IMR-90 (cell line): ENCODE data around the gene DNMT3A. TPM values are rescaled to one million over a fixed set of nuclear protein-coding genes. Genes with fewer than 3 reads are reported as not detected.

Source experiments
- ATAC-seq: fragments of 200-7000 bp; cut with Tn5 transposase; 2 replicates; pipeline ENCODE4 v1.9.1; 2020; ENCODE audit warnings: low read depth, mild to moderate bottlenecking, moderate library complexity
- BruUV-seq: library from RNA; stranded (reverse); fragments of 400-500 nt; replicated peaks from 2 replicates; lab custom pipeline; 2021; lab: Mats Ljungman, UMichigan
- CTCF ChIA-PET: fragments of 300-600 bp; formaldehyde crosslinking; extraction: SDS; loops from one replicate; lab custom pipeline; 2021; ENCODE audit warnings: antibody characterized with exemption; lab: Yijun Ruan, JAX
- POLR2A ChIA-PET: fragments of 300-600 bp; sonication (Branson Sonifier 250); formaldehyde crosslinking; loops from one replicate; lab custom pipeline; 2022; ENCODE audit warnings: antibody characterized with exemption; ENCODE audit not compliant: unreplicated experiment; lab: Charles Lee
- DNase-seq: peaks from one replicate; pipeline ENCODE4 v3.0.0; 2013
- H2AFZ ChIP-seq: replicated peaks from 2 replicates; pipeline ENCODE3; 2013; ENCODE audit warnings: low read length, mild to moderate bottlenecking; ENCODE audit not compliant: poor library complexity
- H2AK5ac ChIP-seq: 2 replicates; pipeline ENCODE4 v1.6.1; 2013; ENCODE audit warnings: low read depth, low read length, inconsistent platforms
- H2AK9ac ChIP-seq: replicated peaks from 2 replicates; pipeline ENCODE3; 2013; ENCODE audit warnings: mild to moderate bottlenecking, low read depth, low read length, moderate library complexity; ENCODE audit not compliant: poor library complexity
- H2BK120ac ChIP-seq: 2 replicates; pipeline ENCODE4 v1.6.1; 2013; ENCODE audit warnings: low read depth, low read length, inconsistent platforms
- H2BK15ac ChIP-seq: 3 replicates; pipeline ENCODE4 v1.6.1; 2013; ENCODE audit warnings: low read depth, low read length, inconsistent platforms
- H2BK20ac ChIP-seq: 2 replicates; pipeline ENCODE4 v1.6.1; 2013; ENCODE audit warnings: low read depth, mild to moderate bottlenecking, inconsistent platforms, low read length, moderate library complexity
- H2BK5ac ChIP-seq: 2 replicates; pipeline ENCODE4 v1.6.1; 2013; ENCODE audit warnings: mild to moderate bottlenecking, low read depth, low read length, inconsistent platforms; ENCODE audit not compliant: poor library complexity, severe bottlenecking
- H3K14ac ChIP-seq: replicated peaks from 2 replicates; pipeline ENCODE4 v1.6.1; 2013; ENCODE audit warnings: low read depth, low read length, inconsistent platforms
- H3K18ac ChIP-seq: 2 replicates; pipeline ENCODE4 v1.6.1; 2013; ENCODE audit warnings: low read depth, low read length, control low read depth
- H3K23ac ChIP-seq: 2 replicates; pipeline ENCODE4 v1.6.1; 2013; ENCODE audit warnings: low read depth, low read length, inconsistent platforms
- H3K27ac ChIP-seq: 2 replicates; pipeline ENCODE4 v1.5.1; 2013; ENCODE audit warnings: mild to moderate bottlenecking, control low read depth, low read length; ENCODE audit not compliant: insufficient read depth
- H3K27me3 ChIP-seq: 2 replicates; pipeline ENCODE4 v1.6.1; 2013; ENCODE audit warnings: low read length; ENCODE audit not compliant: control insufficient read depth, insufficient read depth
- H3K36me3 ChIP-seq: 2 replicates; pipeline ENCODE4 v1.6.1; 2013; ENCODE audit warnings: low read length, mixed read lengths; ENCODE audit not compliant: control insufficient read depth, insufficient read depth
- H3K4ac ChIP-seq: 2 replicates; pipeline ENCODE4 v1.6.1; 2013; ENCODE audit warnings: low read depth, low read length, inconsistent platforms
- H3K4me1 ChIP-seq: 2 replicates; pipeline ENCODE4 v1.6.1; 2013; ENCODE audit warnings: low read length, mixed read lengths; ENCODE audit not compliant: control insufficient read depth, insufficient read depth
- H3K4me2 ChIP-seq: 2 replicates; pipeline ENCODE4 v1.6.1; 2013; ENCODE audit warnings: low read depth, mild to moderate bottlenecking, control low read depth, low read length, moderate library complexity
- H3K4me3 ChIP-seq: 2 replicates; pipeline ENCODE4 v1.5.1; 2013; ENCODE audit warnings: low read depth, mild to moderate bottlenecking, control low read depth, low read length, moderate library complexity; ENCODE audit not compliant: insufficient read depth
- H3K56ac ChIP-seq: 2 replicates; pipeline ENCODE4 v1.6.1; 2013; ENCODE audit warnings: low read length, inconsistent platforms; ENCODE audit not compliant: insufficient read depth; ENCODE audit errors: extremely low read depth
- H3K79me1 ChIP-seq, 2 experiments: 2 replicates each; pipeline ENCODE4 v1.6.1; 2013; ENCODE audit warnings: low read length in 2 of 2, inconsistent platforms in 1 of 2, low read depth in 1 of 2
- H3K9ac ChIP-seq: 2 replicates; pipeline ENCODE4 v1.6.1; 2013; ENCODE audit warnings: low read depth, low read length, control low read depth
- H3K9me1 ChIP-seq: 2 replicates; pipeline ENCODE4 v1.6.1; 2013; ENCODE audit warnings: low read length, inconsistent platforms; ENCODE audit not compliant: insufficient read depth
- H3K9me3 ChIP-seq: 2 replicates; pipeline ENCODE4 v1.6.1; 2013; ENCODE audit warnings: low read length; ENCODE audit not compliant: control insufficient read depth, insufficient read depth
- H4K20me1 ChIP-seq: 2 replicates; pipeline ENCODE4 v1.6.1; 2013; ENCODE audit warnings: low read length, inconsistent platforms; ENCODE audit not compliant: insufficient read depth
- H4K5ac ChIP-seq: 2 replicates; pipeline ENCODE4 v1.6.1; 2013; ENCODE audit warnings: mild to moderate bottlenecking, low read depth, low read length, control low read depth
- H4K8ac ChIP-seq, 2 experiments: 2 replicates each; pipeline ENCODE4 v1.6.1; 2013; ENCODE audit warnings: low read depth in 2 of 2, low read length in 2 of 2, control low read depth in 1 of 2, inconsistent platforms in 1 of 2
- H4K91ac ChIP-seq: 2 replicates; pipeline ENCODE4 v1.6.1; 2013; ENCODE audit warnings: low read depth, low read length, inconsistent platforms; ENCODE audit not compliant: insufficient read depth
- BHLHE40 ChIP-seq: fragments of 150-350 bp; IDR thresholded peaks from 2 replicates; pipeline ENCODE4 v1.6.1; 2016; ENCODE audit warnings: mild to moderate bottlenecking, low read depth, low read length
- CEBPB ChIP-seq: IDR thresholded peaks from 2 replicates; pipeline ENCODE4 v1.6.1; 2012; ENCODE audit warnings: low read depth, low read length, improper control_type of control experiment
- ELK1 ChIP-seq: fragments of 150-350 bp; IDR thresholded peaks from 2 replicates; pipeline ENCODE4 v1.6.1; 2016; ENCODE audit warnings: low read depth, mild to moderate bottlenecking, low read length, moderate library complexity, borderline replicate concordance
- FOS ChIP-seq: fragments of 150-350 bp; IDR thresholded peaks from 2 replicates; pipeline ENCODE4 v1.6.1; 2016; ENCODE audit warnings: low read depth, low read length
- MAFK ChIP-seq: IDR thresholded peaks from 2 replicates; pipeline ENCODE4 v1.6.1; 2012; ENCODE audit warnings: low read depth, low read length, improper control_type of control experiment
- MAZ ChIP-seq: IDR thresholded peaks from 2 replicates; pipeline ENCODE4 v1.6.1; 2012; ENCODE audit warnings: low read depth, mild to moderate bottlenecking, low read length, improper control_type of control experiment, moderate library complexity, borderline replicate concordance
- MXI1 ChIP-seq: IDR thresholded peaks from 2 replicates; pipeline ENCODE4 v1.6.1; 2012; ENCODE audit warnings: low read depth, mild to moderate bottlenecking, low read length, moderate library complexity, borderline replicate concordance
- NFE2L2 ChIP-seq: fragments of 150-350 bp; IDR thresholded peaks from 2 replicates; pipeline ENCODE4 v1.6.1; 2016; ENCODE audit warnings: low read depth, mild to moderate bottlenecking, low read length
- POLR2A ChIP-seq: IDR thresholded peaks from 2 replicates; pipeline ENCODE4 v1.6.1; 2012; ENCODE audit warnings: mild to moderate bottlenecking, low read depth, low read length
- RAD21 ChIP-seq: IDR thresholded peaks from 2 replicates; pipeline ENCODE4 v1.6.1; 2012; ENCODE audit warnings: low read length, improper control_type of control experiment
- RCOR1 ChIP-seq: IDR thresholded peaks from 2 replicates; pipeline ENCODE4 v1.6.1; 2012; ENCODE audit warnings: mild to moderate bottlenecking, low read length, improper control_type of control experiment; ENCODE audit not compliant: insufficient replicate concordance
- SMC3 ChIP-seq: fragments of 150-350 bp; IDR thresholded peaks from 2 replicates; pipeline ENCODE4 v1.6.1; 2016; ENCODE audit warnings: low read depth, mild to moderate bottlenecking, antibody characterized with exemption, low read length, moderate library complexity
- USF2 ChIP-seq: fragments of 150-350 bp; IDR thresholded peaks from 2 replicates; pipeline ENCODE4 v1.6.1; 2017; ENCODE audit warnings: mild to moderate bottlenecking, antibody characterized with exemption, low read length, low read depth
- WGBS, 2 experiments: methylation state at CpG; one replicate each; pipeline versions ENCODE4 v1.1.5 to v1.1.7; 2013; ENCODE audit warnings: missing lambda C conversion rate in 2 of 2; ENCODE audit not compliant: insufficient read length in 1 of 2; ENCODE audit errors: extremely low coverage in 2 of 2; 5-methylcytosine and 5-hydroxymethylcytosine counted together
- dilution Hi-C: fragments of 300-500 bp; cut with HindIII; formaldehyde crosslinking; loops from one replicate; pipeline ENCODE4 v1.14.3; 2018; ENCODE audit warnings: low sequenced_read_pairs; ENCODE audit not compliant: unreplicated experiment
- in situ Hi-C: fragments of 300-500 bp; cut with MboI; formaldehyde crosslinking; loops from 3 replicates; pipeline ENCODE4 v1.14.3; 2019; ENCODE audit warnings: low sequenced_read_pairs, inconsistent platforms, mixed read lengths
- intact Hi-C: fragments of 100-400 bp; cut with micrococcal nuclease; formaldehyde crosslinking; loops from 2 replicates; pipeline ENCODE4 v1.10.0; 2022
- polyA plus RNA-seq, 3 experiments: library from polyadenylated mRNA; depleted of rRNA; stranded (reverse); fragments of >200 nt; gene quantifications; 2 replicates each; pipeline ENCODE4 v1.2.3, GENCODE V29; 2012; ENCODE audit warnings: low replicate concordance in 1 of 3
- total RNA-seq: library from RNA; depleted of rRNA; stranded (reverse); fragments of >200 nt; gene quantifications from 2 replicates; pipeline ENCODE4 v1.2.3, GENCODE V29; 2012

The DNMT3A gene
- total and polyA plus RNA-seq, 2 of the 4 experiments (the other 2 are of a cell fraction): 4.4 to 9.7 TPM

GRCh38 chr2:25303633-25304236, 38.0 kb downstream of the DNMT3A start:
- H3K27me3 ChIP-seq: no peaks in the 10 kb centered on the region
- H3K56ac ChIP-seq: no peak overlapping the region
- no TSS peak for BruUV-seq
- TF ChIP-seq MXI1 (no peak), BHLHE40 (no peak), NFE2L2 (no peak), RAD21 (no peak), ELK1 (no peak), MAZ (no peak), CEBPB (no peak), FOS (no peak), USF2 (no peak), MAFK (no peak), POLR2A (no peak), RCOR1 (no peak), SMC3 (no peak)
- intact Hi-C loops (loop anchor here (10.0 kb wide), 1 partner anchor 361 kb away; no protein-coding TSS in a partner anchor), dilution Hi-C loops (no loop called here), in situ Hi-C loops (no loop called here)
- DNase-seq (no peak), ATAC-seq (no peak)
- no peak overlapping the region for H3K4me2 ChIP-seq
- no peak overlapping the region for H3K4me3 ChIP-seq
- H3K9me3 ChIP-seq: no peaks in the 10 kb centered on the region
- H2AFZ ChIP-seq: no peak overlapping the region
- peaks cover 8% of the 10 kb centered on the region for H3K9me1 ChIP-seq
- no peak overlapping the region for H4K91ac ChIP-seq
- no peak overlapping the region for H3K9ac ChIP-seq
- no peak overlapping the region for H4K5ac ChIP-seq
- H2AK9ac ChIP-seq: no peak overlapping the region
- no peak overlapping the region for H3K27ac ChIP-seq
- WGBS, 2 experiments: 75% methylated on average over 7 of the region's 21 CpGs; no CpG with 5 or more reads in 1 of the 2 experiments
- H3K14ac ChIP-seq: no peak overlapping the region
- no peak overlapping the region for H2BK5ac ChIP-seq
- H3K23ac ChIP-seq: no peak overlapping the region
- no peak overlapping the region for H2BK20ac ChIP-seq
- H4K20me1 ChIP-seq: peaks cover 32% of the 10 kb centered on the region
- H2BK15ac ChIP-seq: no peak overlapping the region
- H4K8ac ChIP-seq: no peak overlapping the region
- H3K79me1 ChIP-seq: peaks cover 0 to 5% of the 10 kb centered on the region in 2 experiments; a peak in 1 of 4 replicates
- H2BK120ac ChIP-seq: no peak overlapping the region
- H2AK5ac ChIP-seq: no peak overlapping the region
- CTCF ChIA-PET: no interaction called here
- H3K18ac ChIP-seq: no peak overlapping the region
- H3K4ac ChIP-seq: no peak overlapping the region
- H3K4me1 ChIP-seq: peaks cover 12% of the 10 kb centered on the region
- POLR2A ChIA-PET: no interaction called here
- peaks cover 29% of the 10 kb centered on the region; the same call in 1 of the 2 replicates for H3K36me3 ChIP-seq
